Transverse colon (tissue), 4 donors: ENCODE results near the gene MIP.
"Not testable (repeated sequence)": the region's sequence is repeated elsewhere in the genome, so short reads cannot be mapped to it uniquely, and the experiment has no call there.

Source experiments
- CTCF ChIP-seq, 5 experiments: fragments of 200-600 bp in 3 of 5; fragments of 450-650 bp in 2 of 5; sonication (generic) in 3 of 5; IDR thresholded peaks; 1 replicate in 2 of 5; 2 replicates in 3 of 5; pipeline ENCODE4 v1.5.1; 2016 to 2017; ENCODE audit warnings: antibody characterized with exemption in 5 of 5, inconsistent platforms in 3 of 5, mild to moderate bottlenecking in 2 of 5, moderate library complexity in 1 of 5
- EP300 ChIP-seq: sonication (generic); formaldehyde crosslinking; IDR thresholded peaks from one replicate; pipeline ENCODE4 v1.6.1; 2017; ENCODE audit warnings: antibody characterized with exemption, low read depth
- POLR2AphosphoS5 ChIP-seq, 3 donors: sonication (generic); formaldehyde crosslinking; IDR thresholded peaks; one replicate each; pipeline ENCODE4 v1.6.1; 2016; ENCODE audit warnings: antibody characterized with exemption in 3 of 3

DNA sequence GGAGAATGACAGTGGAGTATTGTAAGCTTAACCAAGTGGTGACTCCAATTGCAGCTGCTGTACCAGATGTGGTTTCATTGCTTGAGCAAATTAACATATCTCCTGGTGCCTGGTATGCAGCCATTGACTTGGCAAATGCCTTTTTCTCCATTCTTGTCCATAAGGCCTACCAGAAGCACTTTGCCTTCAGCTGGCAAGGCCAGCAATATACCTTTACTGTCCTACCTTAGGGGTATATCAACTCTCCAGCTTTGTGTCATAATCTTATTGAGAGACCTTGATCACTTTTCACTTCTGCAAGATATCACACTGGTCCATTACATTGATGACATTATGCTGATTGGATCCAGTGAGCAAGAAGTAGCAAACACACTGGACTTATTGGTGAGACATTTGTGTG, 52.8 kb downstream of the MIP start:
- TF ChIP-seq CTCF (IDR thresholded peaks at IDR 0.05); EP300; POLR2AphosphoS5 (IDR thresholded peaks at IDR 0.05): not testable (repeated sequence)
